ENCODE measurements around the gene RUFY3. TPM values are rescaled to one million over a fixed set of nuclear protein-coding genes. Genes with fewer than 3 reads are reported as not detected.
A peak's percentile ranks its signal among the peaks of the same experiment; 100 is the strongest.
"Not testable (repeated sequence)": the region's sequence is repeated elsewhere in the genome, so short reads cannot be mapped to it uniquely, and the experiment has no call there.

RUFY3 gene
- total and polyA plus RNA-seq, 4 donors = 17.2 to 122 (median 43.2) TPM

- Histone ChIP-seq H3K36me3 (ENCODE audit: control insufficient read depth in 4 of 4, insufficient read depth in 4 of 4, low read length in 4 of 4) (no peaks in the 10 kb centered on the region), H3K4me3 (no peak overlapping the region), H3K9me3 (ENCODE audit: control insufficient read depth in 4 of 4, insufficient read depth in 3 of 4, low read length in 3 of 4) (no peaks in the 10 kb centered on the region), H3K4me1 (ENCODE audit: control insufficient read depth in 5 of 5, insufficient read depth in 5 of 5, low read length in 5 of 5) (peaks cover 0 to 27% (median 0%) of the 10 kb centered on the region in 5 donors), H3K27ac (ENCODE audit: low read depth in 1 of 2, low read length in 1 of 2) (no peak overlapping the region), H3K27me3 (ENCODE audit: control insufficient read depth in 3 of 3, insufficient read depth in 3 of 3, low read length in 2 of 3) (no peaks in the 10 kb centered on the region), H3K9ac (ENCODE audit: insufficient read depth in 1 of 2, low read length in 2 of 2) (no peak overlapping the region)
- WGBS, 2 donors = 89 to 91% methylated on average over 6 of the region's 6 CpGs
- ATAC-seq (ENCODE audit: insufficient read depth, low FRiP score) (no peak), DNase-seq (no peak)
- TF ChIP-seq CTCF (IDR thresholded peaks at IDR 0.05; ENCODE audit: control extremely low read depth, extremely low read depth) = no peak
Observed at GRCh38 chr4:70676554-70677090, 45.1 kb upstream of the RUFY3 start.

DNA sequence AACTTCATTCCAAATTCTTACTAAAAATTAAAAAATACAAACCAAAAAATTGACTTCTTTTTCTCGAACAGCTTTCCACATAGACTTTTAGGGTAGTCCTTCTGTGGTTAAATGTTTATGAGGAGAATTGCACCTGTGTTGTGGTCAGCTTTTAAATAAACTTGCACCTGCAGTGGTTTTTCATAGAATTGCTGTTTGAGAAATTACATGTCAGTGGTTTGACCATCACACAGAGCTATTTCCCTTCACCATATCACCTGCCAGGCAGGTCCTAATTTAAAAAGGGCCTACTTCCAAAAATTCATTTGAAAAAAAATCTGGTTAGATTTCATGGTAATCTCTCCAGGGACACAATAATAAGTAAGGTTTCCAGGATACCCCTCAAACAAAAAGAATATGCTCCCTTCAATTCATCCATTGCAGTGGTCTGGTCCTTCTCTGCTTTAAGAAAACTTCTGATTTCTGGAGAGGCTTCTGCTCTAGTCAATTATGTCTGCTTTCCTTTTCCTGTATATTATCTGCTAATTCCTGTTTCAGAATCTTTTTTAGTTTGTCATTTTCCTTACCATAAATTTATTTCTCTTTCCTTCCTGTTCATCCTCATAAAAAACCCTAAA lies 43.3 kb upstream of the RUFY3 start:
- no peaks in the 10 kb centered on the region for H3K9me3 ChIP-seq (ENCODE audit: control insufficient read depth in 4 of 4, insufficient read depth in 3 of 4, low read length in 3 of 4)
- H3K27me3 ChIP-seq (ENCODE audit: control insufficient read depth in 3 of 3, insufficient read depth in 3 of 3, low read length in 2 of 3) = no peaks in the 10 kb centered on the region
- peaks cover 0 to 27% (median 0%) of the 10 kb centered on the region in 5 donors for H3K4me1 ChIP-seq (ENCODE audit: control insufficient read depth in 5 of 5, insufficient read depth in 5 of 5, low read length in 5 of 5)
- TF ChIP-seq CTCF (IDR thresholded peaks at IDR 0.05; ENCODE audit: control extremely low read depth, extremely low read depth) = no peak
- no peak for DNase-seq
- WGBS, 2 donors = 50 to 80% methylated on average over 1 of the region's 1 CpG
- H3K4me3 ChIP-seq = no peak overlapping the region
- H3K9ac ChIP-seq (ENCODE audit: insufficient read depth in 1 of 2, low read length in 2 of 2) = no peak overlapping the region
- ATAC-seq (ENCODE audit: insufficient read depth, low FRiP score) = no peak
- H3K27ac ChIP-seq (ENCODE audit: low read depth in 1 of 2, low read length in 1 of 2) = no peak overlapping the region
- no peaks in the 10 kb centered on the region for H3K36me3 ChIP-seq (ENCODE audit: control insufficient read depth in 4 of 4, insufficient read depth in 4 of 4, low read length in 4 of 4)

- ATAC-seq (ENCODE audit: insufficient read depth, low FRiP score) (no peak), DNase-seq (peak in 2 of 3 donors; percentile 74 to 83)
- no peak overlapping the region for H3K4me3 ChIP-seq
- no peaks in the 10 kb centered on the region for H3K9me3 ChIP-seq (ENCODE audit: control insufficient read depth in 4 of 4, insufficient read depth in 3 of 4, low read length in 3 of 4)
- peaks cover 0 to 12% (median 0%) of the 10 kb centered on the region in 5 donors for H3K4me1 ChIP-seq (ENCODE audit: control insufficient read depth in 5 of 5, insufficient read depth in 5 of 5, low read length in 5 of 5)
- H3K27ac ChIP-seq (ENCODE audit: low read depth in 1 of 2, low read length in 1 of 2) = no peak overlapping the region
- no peaks in the 10 kb centered on the region for H3K36me3 ChIP-seq (ENCODE audit: control insufficient read depth in 4 of 4, insufficient read depth in 4 of 4, low read length in 4 of 4)
- H3K27me3 ChIP-seq (ENCODE audit: control insufficient read depth in 3 of 3, insufficient read depth in 3 of 3, low read length in 2 of 3) = no peaks in the 10 kb centered on the region
- peak overlapping the region in 1 of 2 donors; percentile 32 for H3K9ac ChIP-seq (ENCODE audit: insufficient read depth in 1 of 2, low read length in 2 of 2)
- TF ChIP-seq CTCF (IDR thresholded peaks at IDR 0.05; ENCODE audit: control extremely low read depth, extremely low read depth) = no peak
Observed at GRCh38 chr4:70680934-70681333, 40.8 kb upstream of the RUFY3 start.

DNA sequence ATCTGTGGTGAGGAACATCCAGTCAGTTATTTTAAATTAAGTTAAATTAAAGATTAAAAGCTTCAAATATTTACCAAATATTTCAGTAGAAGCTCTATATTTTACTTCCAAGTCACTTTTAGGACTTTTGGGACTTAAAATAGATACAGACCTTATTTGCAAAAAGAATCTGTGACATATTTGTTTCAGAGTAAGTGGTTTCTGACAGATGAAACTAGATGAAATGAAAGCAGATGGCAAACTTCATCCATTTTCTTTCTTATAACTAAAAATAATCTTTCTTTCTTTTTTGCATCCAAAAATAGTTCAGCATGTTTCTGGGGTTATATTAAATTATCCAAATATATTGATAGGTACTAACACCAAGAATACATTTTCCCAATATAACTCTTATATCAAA lies 40.1 kb upstream of the RUFY3 start:
- DNase-seq (peak in 2 of 3 donors; percentile 25 to 29), ATAC-seq (ENCODE audit: insufficient read depth, low FRiP score) (no peak)
- no peak overlapping the region for H3K9ac ChIP-seq (ENCODE audit: insufficient read depth in 1 of 2, low read length in 2 of 2)
- no peak for TF ChIP-seq CTCF (IDR thresholded peaks at IDR 0.05; ENCODE audit: control extremely low read depth, extremely low read depth)
- H3K9me3 ChIP-seq (ENCODE audit: control insufficient read depth in 4 of 4, insufficient read depth in 3 of 4, low read length in 3 of 4) = no peaks in the 10 kb centered on the region
- H3K4me1 ChIP-seq (ENCODE audit: control insufficient read depth in 5 of 5, insufficient read depth in 5 of 5, low read length in 5 of 5) = peaks cover 0 to 11% (median 0%) of the 10 kb centered on the region in 5 donors
- H3K27ac ChIP-seq (ENCODE audit: low read depth in 1 of 2, low read length in 1 of 2) = no peak overlapping the region
- H3K36me3 ChIP-seq (ENCODE audit: control insufficient read depth in 4 of 4, insufficient read depth in 4 of 4, low read length in 4 of 4) = no peaks in the 10 kb centered on the region
- no peak overlapping the region for H3K4me3 ChIP-seq
- no peaks in the 10 kb centered on the region for H3K27me3 ChIP-seq (ENCODE audit: control insufficient read depth in 3 of 3, insufficient read depth in 3 of 3, low read length in 2 of 3)

GRCh38 chr4:70682142-70682541 lies 39.6 kb upstream of the RUFY3 start:
- not testable (repeated sequence) for H3K36me3 ChIP-seq (ENCODE audit: control insufficient read depth in 4 of 4, insufficient read depth in 4 of 4, low read length in 4 of 4); H3K9ac ChIP-seq (ENCODE audit: insufficient read depth in 1 of 2, low read length in 2 of 2); DNase-seq; H3K27me3 ChIP-seq (ENCODE audit: control insufficient read depth in 3 of 3, insufficient read depth in 3 of 3, low read length in 2 of 3); H3K4me3 ChIP-seq; ATAC-seq (ENCODE audit: insufficient read depth, low FRiP score); H3K9me3 ChIP-seq (ENCODE audit: control insufficient read depth in 4 of 4, insufficient read depth in 3 of 4, low read length in 3 of 4); H3K27ac ChIP-seq (ENCODE audit: low read depth in 1 of 2, low read length in 1 of 2)
- WGBS, 2 donors = 85 to 90% methylated on average over 3 of the region's 3 CpGs
- peaks cover 0 to 11% (median 0%) of the 10 kb centered on the region in 5 donors for H3K4me1 ChIP-seq (ENCODE audit: control insufficient read depth in 5 of 5, insufficient read depth in 5 of 5, low read length in 5 of 5)

Measured in lung (tissue), 12 donors.